Stimulated activated CD4-positive, alpha-beta T cell treated with anti-CD3 and anti-CD28 coated beads, Interleukin-2, amount 100 ng/mL, for 48 hours (primary cell): ENCODE measurements around the gene ZNF674.
"Not testable (repeated sequence)": the region's sequence is repeated elsewhere in the genome, so short reads cannot be mapped to it uniquely, and the experiment has no call there.

Experiments used
- DNase-seq, 2 donors: peaks; one replicate each; pipeline ENCODE4 v3.0.0-alpha.2; 2020

Gene ZNF674

DNA sequence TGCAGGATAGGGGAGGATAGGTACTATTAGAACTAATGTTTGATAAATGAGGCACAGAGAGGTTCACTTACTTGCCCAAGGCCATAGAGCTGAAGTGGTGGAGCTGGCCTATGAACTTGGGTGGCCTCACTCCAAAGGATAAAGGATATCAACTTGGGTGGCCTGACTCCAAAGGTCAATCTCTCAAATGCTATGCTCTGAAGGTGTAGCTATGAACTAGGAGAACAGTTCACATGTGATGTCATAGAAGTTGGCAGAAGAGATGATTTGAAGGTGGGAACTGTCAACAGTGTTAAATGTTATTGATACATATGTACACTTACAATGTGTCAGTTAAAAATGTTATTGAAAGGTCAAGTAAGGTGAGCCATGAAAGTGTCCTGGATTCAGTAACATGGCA, 22.2 kb upstream of the ZNF674 start:
- no peak for DNase-seq

DNA sequence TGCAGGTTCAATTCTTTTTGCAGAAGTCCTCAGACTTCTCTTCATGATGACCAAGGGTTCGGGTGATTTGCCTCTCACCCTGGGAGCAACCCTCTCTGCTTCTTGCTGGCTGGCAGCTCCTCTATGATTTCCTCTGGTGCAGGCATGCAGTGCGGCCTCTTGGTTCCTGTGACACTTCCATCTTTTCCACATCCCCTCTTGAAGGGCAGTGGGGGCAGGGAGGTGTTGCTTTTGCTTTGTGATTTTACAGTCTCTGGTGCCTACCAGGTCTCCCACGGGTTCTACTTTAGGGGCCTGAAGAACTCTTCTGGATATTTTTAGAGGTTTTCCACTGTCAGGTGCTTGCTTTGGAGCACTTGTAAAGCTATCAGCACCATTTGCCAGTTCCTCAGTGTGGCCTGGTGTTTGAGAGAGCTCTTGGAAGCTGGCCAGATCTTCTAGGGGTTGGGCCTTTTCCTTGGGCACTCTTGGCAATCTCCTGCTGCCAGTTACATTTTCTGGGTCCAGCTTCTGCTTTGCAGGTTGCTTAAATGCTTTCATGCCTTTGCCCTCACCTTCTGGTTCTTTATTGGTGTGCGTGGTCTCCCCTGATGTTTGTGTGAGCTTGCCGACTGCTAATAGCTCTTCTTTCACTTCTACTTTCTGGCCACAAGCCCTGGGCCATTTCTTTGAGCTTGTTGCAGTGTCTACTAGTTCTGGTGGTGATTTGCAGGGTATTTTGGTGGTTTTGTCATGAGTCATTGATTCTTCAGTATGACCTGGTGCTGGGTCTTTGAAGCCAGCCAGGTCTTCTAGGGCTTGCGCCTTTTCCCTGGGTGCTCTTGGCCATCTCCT, 16.8 kb upstream of the ZNF674 start:
- no peak for DNase-seq

DNA sequence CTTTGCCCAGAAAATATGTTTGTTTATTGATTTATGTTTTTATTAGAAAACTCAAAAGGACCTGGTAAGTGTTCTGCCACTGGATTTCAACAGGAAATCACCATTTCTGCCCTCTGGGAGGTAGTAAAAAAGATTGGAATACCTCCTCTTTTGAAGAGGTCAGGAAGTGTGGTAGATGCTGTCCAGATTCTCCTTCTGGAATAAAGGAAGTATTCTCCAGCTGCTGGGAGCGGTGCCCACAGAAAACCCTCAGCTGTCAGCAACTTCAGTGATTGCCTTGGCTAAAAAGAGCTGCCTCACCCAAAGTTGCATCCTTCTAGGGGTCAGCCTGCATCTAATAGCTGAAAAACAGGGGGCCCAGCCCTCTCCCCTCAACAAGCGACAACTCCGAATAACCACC, 13.8 kb upstream of the ZNF674 start:
- DNase-seq = no peak

DNA sequence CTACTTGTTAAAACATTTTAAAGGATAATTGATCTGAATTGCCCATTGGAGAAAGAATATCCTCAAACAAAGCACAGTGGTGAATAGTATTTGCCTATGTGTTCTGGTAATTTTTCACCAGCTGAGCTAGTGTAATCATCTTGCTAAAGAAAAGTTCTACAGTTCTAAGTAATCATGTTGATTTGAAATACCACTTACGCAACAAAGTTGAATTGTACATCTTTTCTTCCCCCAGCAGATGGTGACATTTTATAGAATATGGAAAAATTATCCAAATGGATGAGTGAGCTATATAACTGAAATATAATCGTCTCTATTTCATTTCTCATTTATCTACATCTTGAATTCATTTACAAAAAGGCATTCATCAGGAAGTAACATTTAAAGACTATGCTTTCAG, 9.7 kb upstream of the ZNF674 start:
- no peak for DNase-seq

DNA sequence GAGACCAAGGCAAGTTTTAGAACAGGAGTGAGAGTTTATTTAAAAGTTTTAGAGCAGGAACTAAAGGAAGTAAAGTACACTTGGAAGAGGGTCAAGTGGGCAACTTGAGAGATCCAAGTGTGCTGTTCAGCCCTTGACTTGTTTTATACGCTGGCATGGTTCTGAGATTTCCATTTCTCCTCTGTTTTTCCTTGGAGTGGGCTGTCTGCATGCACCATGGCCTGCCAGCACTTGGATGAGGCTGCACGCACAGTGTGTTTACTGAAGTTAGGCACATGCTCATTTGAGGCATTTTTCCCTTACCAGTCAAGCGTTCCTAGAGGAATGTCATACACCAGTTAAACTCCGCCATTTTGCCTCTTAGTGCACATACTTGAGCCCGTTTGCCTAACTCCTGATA, 8.7 kb upstream of the ZNF674 start:
- no peak for DNase-seq

DNA sequence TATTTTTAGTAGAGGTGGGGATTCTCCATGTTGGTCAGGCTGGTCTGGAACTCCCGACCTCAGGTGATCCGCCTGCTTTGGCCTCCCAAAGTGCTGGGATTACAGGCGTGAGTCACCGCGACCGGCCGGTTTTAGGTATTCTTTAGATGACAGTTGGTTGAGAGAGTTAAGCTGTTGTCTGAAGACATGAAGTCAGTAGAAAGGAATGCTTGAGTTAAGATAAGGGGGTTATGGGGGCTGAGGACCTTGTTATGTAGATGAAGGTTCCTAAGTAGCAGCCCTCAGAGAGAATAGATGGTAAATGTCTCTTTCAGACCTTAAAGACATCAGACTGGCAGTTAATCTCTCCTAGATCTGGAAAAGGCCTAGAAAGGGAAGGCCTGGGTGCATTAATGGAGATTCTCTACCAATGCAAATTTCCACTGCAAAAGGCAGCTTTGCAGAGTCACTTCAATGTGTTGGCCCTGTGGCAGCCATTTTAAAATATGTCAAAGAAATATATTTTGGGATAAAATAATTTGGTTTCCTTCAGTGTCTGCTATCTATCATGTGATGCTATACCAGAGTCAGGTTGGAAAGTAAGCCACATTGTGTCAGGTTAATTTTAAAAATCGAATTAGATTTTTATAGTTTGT, 6.4 kb upstream of the ZNF674 start:
- no peak for DNase-seq

DNA sequence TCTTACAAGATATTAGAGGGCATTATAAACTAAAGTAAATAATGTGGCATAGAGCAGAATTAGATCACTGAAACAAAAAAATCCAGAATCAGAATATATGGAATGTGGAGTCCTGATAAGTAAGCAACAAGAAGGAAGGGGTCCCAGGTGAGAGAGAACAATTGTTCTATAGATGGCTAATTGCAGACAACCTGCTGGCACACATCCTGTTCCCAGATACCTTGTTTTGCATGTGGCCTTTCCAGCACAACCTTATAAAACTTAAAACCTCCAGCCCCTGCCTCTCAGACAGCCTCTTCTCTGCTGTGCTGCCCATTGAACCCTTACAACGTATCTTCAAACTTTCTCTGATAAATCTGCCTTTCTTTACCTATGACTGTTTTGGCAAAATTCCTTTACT, 4.7 kb upstream of the ZNF674 start:
- no peak for DNase-seq

DNA sequence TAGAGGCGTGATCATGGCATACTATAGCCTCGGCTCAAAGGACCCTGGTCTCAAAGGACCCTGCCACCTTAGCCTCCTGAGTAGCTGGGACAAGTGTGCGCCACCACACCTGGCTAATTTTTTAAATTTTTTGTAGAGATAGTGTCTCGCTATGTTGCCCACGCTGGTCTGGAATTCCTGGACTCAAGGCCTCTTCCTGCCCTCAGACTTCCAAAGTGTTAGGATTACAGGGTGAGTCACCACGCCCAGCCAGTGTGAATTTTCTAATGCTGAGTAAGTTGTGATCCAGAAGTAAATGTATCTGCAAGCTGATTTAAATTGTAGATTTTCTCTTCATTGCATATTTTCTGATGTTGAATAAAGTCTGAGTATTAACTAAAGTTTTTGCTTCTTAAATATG, 2.6 kb upstream of the ZNF674 start:
- DNase-seq = no peak

DNA sequence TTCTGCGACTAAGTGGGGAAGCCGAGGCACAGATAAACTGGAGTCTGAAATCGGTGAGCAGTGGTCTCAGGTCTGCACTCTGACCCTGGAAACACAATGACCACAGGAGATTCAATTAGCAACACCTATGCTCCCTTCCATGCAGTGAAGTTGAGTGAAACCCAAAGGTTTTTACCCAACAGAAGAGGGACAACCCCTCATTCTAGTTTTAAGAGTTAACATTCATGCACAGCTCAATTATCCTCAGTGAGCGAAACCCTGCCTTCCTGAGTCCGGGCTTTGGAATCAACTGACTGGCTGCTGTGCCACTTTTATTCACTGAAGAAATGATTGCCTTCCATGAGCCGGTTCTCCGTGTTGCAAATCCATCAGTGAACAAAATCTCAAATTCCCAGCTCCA, 694 bp downstream of the ZNF674 start:
- DNase-seq = not testable (repeated sequence)

DNA sequence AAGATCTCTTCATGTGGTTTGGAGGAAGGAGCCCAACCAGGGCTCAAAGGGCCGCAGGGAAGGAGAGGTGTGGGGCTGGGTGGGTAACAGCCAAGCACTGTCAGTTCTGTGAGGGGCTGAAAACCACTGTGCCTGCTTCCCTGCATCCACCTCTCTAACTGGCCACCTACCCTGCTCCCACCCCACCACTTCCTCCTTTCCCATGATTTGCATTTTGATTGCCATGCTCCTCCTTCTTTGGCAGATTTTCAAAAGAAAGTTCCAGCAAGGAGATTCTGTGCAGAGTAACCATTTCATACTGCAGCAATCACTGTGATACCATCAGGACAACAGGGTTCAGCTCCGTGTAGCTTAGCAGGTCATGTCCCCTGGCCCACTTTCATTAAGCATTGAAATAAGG, 1.8 kb downstream of the ZNF674 start:
- no peak for DNase-seq

DNA sequence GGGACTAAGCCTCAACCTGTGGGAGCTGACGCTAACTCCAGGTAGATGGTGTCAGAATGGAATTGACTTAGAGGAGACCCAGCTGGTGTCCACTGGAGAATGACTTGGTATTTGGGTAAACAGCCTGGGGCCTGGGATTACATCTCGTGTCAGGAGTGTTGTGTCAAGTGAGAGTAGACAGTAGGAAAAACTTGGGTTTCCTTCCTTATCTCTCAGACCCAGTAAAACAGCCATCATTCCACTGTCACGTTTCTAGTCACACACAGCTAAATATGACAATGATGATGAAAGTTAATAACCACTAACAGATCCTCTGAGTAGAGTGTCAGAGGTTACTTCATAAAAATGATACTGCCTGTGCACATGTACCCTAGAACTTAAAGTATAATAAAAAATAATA, 13.8 kb downstream of the ZNF674 start:
- no peak for DNase-seq

DNA sequence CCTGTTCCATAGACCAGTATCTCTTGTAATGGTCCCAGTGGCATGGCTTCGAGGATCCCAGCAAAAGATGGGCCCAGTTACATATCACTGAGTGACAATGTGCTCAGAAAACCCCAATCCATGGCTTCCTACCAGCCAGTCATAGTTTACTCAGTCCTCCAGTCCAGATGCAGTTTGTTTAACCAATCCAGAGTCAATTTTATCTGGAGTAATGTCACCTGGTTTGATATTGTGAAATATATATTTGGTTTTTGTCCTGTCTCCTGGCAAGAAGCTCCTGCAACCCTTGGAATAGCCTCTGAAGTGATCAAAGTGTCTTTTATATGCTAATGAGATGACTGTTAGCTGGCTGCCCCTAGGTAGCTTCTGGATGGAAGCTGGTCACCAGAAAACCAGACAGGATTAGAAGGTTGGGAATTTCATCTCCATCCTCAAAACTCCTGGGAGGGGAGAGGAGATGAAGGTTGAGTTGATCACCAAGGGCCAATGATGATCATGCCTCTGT, 14.8 kb downstream of the ZNF674 start:
- not testable (repeated sequence) for DNase-seq

DNA sequence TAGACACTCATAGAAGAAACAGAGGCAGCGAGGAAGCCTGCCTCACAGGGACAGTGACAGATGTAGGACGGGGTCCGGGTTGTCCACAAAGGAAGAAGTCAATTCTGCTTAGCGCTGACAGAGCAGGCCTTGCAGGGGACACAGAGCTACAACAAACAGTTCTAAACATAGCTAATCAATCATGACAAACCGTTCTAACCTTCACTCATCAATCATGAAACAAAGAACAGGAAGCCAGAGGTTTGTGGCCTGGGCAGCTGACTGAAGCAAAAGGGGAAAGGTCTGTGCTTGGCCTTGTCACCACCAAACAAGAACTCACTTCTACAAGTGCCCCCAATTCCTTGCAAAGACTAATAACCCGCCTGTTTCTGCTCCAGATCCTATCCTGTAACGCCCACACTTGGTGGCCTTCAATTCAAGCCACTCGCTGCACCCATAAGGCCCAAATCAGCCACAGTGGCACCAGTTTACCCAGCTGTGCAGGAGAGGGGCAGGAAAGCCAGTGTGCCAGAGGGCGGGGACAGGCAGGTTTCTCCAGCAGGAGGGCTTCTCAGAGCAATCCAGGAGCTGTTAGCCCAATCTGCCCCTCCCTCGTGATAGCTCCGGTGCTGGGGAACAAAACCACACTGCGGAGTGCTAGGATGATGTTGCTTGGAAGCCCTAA, 15.3 kb downstream of the ZNF674 start:
- not testable (repeated sequence) for DNase-seq

DNA sequence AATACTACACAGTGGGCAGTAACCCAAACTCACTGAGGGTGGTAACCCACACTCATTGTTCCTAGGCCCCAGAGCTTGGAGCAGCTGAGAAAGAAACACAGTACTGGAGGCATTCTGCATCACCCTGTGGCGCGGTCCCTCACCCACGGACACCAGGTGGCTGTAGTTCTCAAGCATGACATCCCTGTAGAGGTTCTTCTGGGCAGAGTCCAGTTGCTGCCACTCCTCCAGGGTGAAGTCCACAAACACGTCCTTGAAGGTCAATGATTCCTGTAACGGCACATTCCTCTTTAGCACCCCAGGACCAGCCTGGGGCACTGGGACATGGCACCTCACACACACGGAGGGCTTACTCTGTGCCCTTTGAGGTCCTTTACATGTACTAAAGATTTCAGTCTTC, 16.6 kb downstream of the ZNF674 start:
- DNase-seq = not testable (repeated sequence)

DNA sequence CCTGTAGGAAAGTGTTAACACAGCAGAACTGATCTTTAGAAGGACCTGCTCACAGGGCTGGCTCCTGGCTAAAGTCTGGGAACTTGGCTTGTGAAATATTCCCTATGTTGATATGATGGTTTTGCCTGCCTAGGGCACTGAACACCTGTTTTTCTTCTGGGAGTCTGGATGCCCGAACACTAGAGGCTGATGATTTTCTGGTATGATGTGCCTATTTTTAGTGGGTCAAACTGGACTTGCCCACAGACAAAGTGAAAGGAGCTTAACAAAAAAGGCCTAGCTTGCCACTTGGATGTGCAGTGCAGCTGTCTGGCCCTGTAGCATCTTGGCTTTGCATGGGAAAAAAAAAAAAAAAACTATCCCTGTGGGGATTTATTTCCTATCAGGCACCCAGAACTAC, 39.1 kb downstream of the ZNF674 start:
- no peak for DNase-seq

DNA sequence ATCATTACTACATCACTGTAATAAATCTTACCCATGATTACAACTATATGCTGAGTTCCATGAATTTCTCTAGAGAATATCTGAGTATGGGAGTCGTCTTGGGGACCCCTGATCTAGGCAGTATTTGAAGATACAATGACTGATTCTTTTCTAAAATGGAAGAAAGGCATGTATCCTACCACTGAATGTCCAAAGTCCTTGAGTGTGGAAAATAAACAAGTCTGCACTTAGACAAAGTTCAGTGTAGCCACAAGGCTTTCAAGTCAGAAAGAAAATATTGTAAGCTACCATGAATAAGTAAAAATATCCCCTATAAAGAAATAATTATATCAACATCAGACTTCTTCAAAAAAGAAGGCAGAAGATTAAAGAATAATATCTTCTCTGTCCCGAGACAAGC, 42.4 kb downstream of the ZNF674 start:
- no peak for DNase-seq

DNA sequence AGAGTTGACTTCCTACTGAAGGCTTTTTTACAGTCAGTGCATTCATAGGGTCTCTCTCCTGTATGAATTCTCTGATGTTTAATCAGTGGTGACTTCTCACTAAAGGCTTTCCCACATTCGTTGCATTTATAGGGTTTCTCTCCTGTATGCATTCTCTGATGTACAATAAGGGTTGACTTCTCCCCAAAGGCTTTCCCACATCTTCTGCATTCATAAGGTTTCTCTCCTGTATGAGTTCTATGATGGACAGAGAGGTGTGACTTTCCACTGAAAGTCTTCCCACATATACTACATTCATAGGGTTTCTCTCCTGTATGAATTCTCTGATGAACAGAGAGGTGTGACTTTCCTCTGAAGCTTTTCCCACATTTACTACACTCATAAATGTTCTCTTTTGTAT, 45.2 kb downstream of the ZNF674 start:
- no peak for DNase-seq

DNA sequence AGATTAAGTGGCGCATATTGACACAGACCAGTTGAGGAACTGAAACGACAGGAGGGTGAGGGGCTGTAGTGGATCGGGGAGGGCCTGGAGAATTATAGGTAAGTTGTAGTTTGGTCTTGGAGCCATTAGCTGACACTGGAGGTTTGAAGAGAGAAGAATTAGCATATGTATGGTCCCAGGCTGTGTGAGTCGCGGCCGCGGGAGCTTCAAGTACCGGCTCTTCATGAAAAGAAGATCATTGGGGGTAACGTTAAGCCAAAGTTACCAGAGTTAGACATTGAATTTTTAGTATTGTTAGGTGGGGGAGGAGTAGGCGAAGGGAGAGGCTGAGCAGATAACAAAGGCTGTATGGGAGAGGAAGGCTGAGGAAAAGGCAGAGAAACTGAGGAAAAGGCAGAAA, 56.5 kb downstream of the ZNF674 start:
- no peak for DNase-seq

DNA sequence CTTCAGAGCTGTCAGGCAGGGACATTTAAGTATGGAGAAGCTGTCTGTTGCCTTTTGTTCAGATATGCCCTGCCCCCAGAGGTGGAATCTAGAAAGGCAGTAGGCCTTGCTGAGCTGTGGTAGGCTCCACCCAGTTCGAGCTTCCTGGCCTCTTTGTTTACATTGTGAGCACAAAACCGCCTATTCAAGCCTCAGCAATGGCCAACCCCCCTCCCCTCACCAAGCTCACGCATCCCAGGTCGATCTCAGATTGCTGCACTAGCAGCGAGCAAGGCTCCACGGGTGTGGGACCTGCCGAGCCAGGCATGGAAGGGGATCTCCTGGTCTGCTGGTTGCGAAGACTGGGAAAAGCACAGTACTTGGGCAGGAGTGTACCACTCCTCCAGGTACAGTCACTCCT, 59.3 kb downstream of the ZNF674 start:
- DNase-seq = no peak

DNA sequence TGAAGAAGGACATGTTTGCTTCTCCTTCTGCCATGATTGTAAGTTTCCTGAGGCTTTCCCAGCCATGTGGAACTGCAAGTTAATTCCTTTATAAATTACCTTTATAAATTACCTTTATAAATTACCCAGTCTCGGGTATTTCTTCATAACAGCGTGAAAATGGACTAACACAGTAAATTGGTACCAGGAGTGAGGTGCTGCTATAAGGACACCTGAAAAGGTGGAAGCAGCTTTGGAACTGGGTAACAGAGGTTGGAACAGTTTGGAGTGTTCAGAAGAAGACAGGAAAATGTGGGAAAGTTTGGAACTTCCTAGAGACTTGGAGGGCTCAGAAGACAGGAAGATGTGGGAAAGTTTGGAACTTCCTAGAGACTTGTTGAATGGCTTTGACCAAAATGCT, 66.6 kb downstream of the ZNF674 start:
- DNase-seq = not testable (repeated sequence)

DNA sequence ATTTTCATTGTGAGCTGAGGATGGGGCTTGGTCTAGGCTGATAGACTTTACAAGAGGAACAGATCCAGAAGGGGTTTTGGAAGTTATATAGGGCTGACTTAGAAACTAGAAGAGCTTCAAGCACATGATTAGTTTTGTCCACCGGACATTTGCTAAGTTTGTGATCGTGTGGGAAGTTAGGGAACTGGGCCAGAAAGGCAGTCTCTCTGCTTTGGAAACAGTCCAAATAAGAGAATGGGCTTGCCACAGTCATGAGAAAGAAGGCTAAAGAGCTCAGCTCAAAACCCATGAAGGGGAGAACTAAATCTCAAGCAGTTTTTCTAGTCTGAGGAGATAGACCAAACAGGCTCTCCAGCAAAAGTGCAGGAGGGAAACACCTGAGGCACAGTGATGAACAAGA, 67.8 kb downstream of the ZNF674 start:
- DNase-seq = no peak

DNA sequence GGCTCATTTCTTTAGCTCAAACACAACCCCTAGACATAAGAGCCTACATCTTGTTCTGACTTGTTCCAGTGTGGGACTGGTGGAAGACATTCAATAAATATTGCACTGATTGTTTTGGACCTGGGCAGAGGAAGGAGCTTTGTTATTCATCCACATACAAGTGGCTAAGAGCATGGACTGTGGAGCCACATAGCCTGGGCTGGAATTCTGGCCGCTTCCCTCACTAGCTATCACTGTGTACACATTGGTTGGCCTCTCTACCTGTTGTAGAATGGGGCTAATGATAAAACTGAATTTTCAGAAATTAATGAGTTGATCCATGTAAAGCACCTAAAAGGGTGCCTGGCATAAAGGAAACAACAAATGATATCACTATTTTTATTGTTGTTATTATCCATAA, 80.0 kb downstream of the ZNF674 start:
- no peak for DNase-seq

DNA sequence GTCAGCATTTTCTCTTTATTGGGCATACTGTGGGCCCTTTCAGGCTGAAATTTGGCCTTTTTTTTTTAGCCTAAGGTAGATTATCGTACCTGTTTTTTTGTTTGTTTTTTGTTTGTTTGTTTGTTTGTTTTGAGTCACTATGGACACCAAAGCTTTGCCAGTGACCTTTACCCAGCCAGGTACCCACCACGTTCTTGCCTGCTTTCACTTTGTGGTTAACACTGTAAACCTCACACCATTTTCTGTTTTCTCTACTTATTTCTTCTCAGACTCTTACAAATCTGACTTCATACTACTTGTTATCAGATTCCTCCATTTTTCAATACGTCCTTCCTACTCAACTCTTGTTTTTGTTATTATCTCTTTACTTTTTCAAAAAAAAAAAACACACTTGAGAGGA, 81.5 kb downstream of the ZNF674 start:
- no peak for DNase-seq

DNA sequence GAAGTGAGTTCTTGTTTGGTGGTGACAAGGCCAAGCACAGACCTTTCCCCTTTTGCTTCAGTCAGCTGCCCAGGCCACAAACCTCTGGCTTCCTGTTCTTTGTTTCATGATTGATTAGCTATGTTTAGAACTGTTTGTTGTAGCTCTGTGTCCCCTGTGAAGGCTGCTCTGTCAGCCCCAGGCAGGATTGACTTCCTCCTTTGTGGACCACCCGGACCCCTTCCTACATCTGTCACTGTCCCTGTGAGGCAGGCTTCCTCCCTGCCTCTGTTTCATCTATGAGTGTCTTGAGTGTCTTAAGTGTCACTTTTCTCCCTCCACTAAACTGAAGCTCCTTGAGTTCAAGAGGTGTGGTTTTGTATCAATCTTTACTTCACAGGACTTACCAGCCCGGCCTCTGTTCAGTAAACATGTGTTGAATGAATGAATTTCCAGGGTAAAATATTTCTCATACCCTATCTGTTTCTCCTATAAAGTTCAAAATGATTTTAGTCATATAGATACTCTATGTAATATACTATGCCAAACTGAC, 83.5 kb downstream of the ZNF674 start:
- DNase-seq = no peak
